H9 (cell line): ENCODE data around the gene TRIM40. TPM values are rescaled to one million over a fixed set of nuclear protein-coding genes. Genes with fewer than 3 reads are reported as not detected.

Experiments
- DNase-seq: peaks from one replicate; pipeline ENCODE4 v3.0.0-alpha.2; 2017
- H2AFZ ChIP-seq: one replicate; pipeline ENCODE4 v1.6.1; 2013; ENCODE audit warnings: mild to moderate bottlenecking, low read length, control low read depth, moderate library complexity
- H2AK5ac ChIP-seq: 2 replicates; pipeline ENCODE4 v1.6.1; 2013; ENCODE audit warnings: low read length, control low read depth, mixed read lengths; ENCODE audit not compliant: insufficient read length
- H2BK120ac ChIP-seq: one replicate; pipeline ENCODE4 v1.6.1; 2013; ENCODE audit warnings: low read depth, mild to moderate bottlenecking, low read length, control low read depth, inconsistent platforms; ENCODE audit not compliant: poor library complexity, severe bottlenecking
- H2BK12ac ChIP-seq: 2 replicates; pipeline ENCODE4 v1.6.1; 2013; ENCODE audit warnings: low read length, control low read depth, mixed read lengths, low read depth; ENCODE audit not compliant: insufficient read length
- H2BK15ac ChIP-seq: 2 replicates; pipeline ENCODE4 v1.6.1; 2013; ENCODE audit warnings: low read depth, low read length, control low read depth
- H2BK20ac ChIP-seq: one replicate; pipeline ENCODE4 v1.6.1; 2013; ENCODE audit warnings: low read depth, mild to moderate bottlenecking, low read length, control low read depth, inconsistent platforms; ENCODE audit not compliant: poor library complexity, severe bottlenecking
- H2BK5ac ChIP-seq: 2 replicates; pipeline ENCODE4 v1.6.1; 2013; ENCODE audit warnings: low read length, control low read depth, mixed read lengths; ENCODE audit not compliant: insufficient read length
- H3K14ac ChIP-seq: 2 replicates; pipeline ENCODE4 v1.6.1; 2013; ENCODE audit warnings: low read length, control low read depth; ENCODE audit not compliant: insufficient read depth
- H3K18ac ChIP-seq: 2 replicates; pipeline ENCODE4 v1.6.1; 2013; ENCODE audit warnings: low read depth, mild to moderate bottlenecking, mixed read lengths, low read length, control low read depth; ENCODE audit not compliant: insufficient read length
- H3K23ac ChIP-seq: 2 replicates; pipeline ENCODE4 v1.6.1; 2013; ENCODE audit warnings: low read length, control low read depth, mixed read lengths, low read depth; ENCODE audit not compliant: insufficient read length
- H3K23me2 ChIP-seq: 2 replicates; pipeline ENCODE4 v1.6.1; 2013; ENCODE audit warnings: low read depth, mild to moderate bottlenecking, mixed read lengths, low read length, control low read depth; ENCODE audit not compliant: insufficient read length, poor library complexity, severe bottlenecking
- H3K27ac ChIP-seq: 2 replicates; pipeline ENCODE4 v1.5.1; 2013; ENCODE audit warnings: low read length, control low read depth, mixed read lengths, low read depth; ENCODE audit not compliant: insufficient read length
- H3K27me3 ChIP-seq: 2 replicates; pipeline ENCODE4 v1.6.1; 2013; ENCODE audit warnings: low read length, control low read depth, inconsistent platforms; ENCODE audit not compliant: insufficient read depth
- H3K4ac ChIP-seq: 2 replicates; pipeline ENCODE4 v1.6.1; 2013; ENCODE audit warnings: low read depth, mild to moderate bottlenecking, control low read depth, inconsistent platforms, low read length, moderate library complexity
- H3K4me1 ChIP-seq: 2 replicates; pipeline ENCODE4 v1.6.1; 2013; ENCODE audit warnings: low read length, control low read depth, inconsistent platforms; ENCODE audit not compliant: insufficient read depth
- H3K4me2 ChIP-seq: 2 replicates; pipeline ENCODE4 v1.6.1; 2013; ENCODE audit warnings: low read length, control low read depth, mixed read lengths; ENCODE audit not compliant: insufficient read length, insufficient read depth
- H3K56ac ChIP-seq: 2 replicates; pipeline ENCODE4 v1.6.1; 2013; ENCODE audit warnings: low read depth, mild to moderate bottlenecking, mixed read lengths, low read length, control low read depth; ENCODE audit not compliant: insufficient read length
- H3K79me1 ChIP-seq: 2 replicates; pipeline ENCODE4 v1.6.1; 2013; ENCODE audit warnings: low read depth, mild to moderate bottlenecking, moderate library complexity, low read length, control low read depth, inconsistent platforms; ENCODE audit not compliant: insufficient read depth, poor library complexity, severe bottlenecking
- H3K79me2 ChIP-seq: 2 replicates; pipeline ENCODE4 v1.6.1; 2013; ENCODE audit warnings: low read length, control low read depth, inconsistent platforms; ENCODE audit not compliant: insufficient read depth
- H3K9ac ChIP-seq: 2 replicates; pipeline ENCODE4 v1.6.1; 2013; ENCODE audit warnings: low read length, control low read depth, mixed read lengths; ENCODE audit not compliant: insufficient read length; ENCODE audit errors: extremely low read depth
- H3K9me3 ChIP-seq: one replicate; pipeline ENCODE4 v1.6.1; 2013; ENCODE audit warnings: low read depth, low read length, inconsistent platforms; ENCODE audit not compliant: control insufficient read depth
- H3T11ph ChIP-seq: one replicate; pipeline ENCODE4 v1.6.1; 2013; ENCODE audit warnings: mild to moderate bottlenecking, low read length, control low read depth, inconsistent platforms
- H4K20me1 ChIP-seq: one replicate; pipeline ENCODE4 v1.6.1; 2013; ENCODE audit not compliant: control insufficient read depth, insufficient read length, insufficient read depth
- H4K5ac ChIP-seq: 2 replicates; pipeline ENCODE4 v1.6.1; 2013; ENCODE audit warnings: low read depth, mild to moderate bottlenecking, mixed read lengths, low read length, control low read depth; ENCODE audit not compliant: insufficient read length
- H4K8ac ChIP-seq: replicated peaks from 2 replicates; pipeline ENCODE4 v1.6.1; 2013; ENCODE audit warnings: low read length, control low read depth, mixed read lengths, low read depth; ENCODE audit not compliant: insufficient read length
- H4K91ac ChIP-seq: 2 replicates; pipeline ENCODE4 v1.6.1; 2013; ENCODE audit warnings: low read depth, mild to moderate bottlenecking, moderate library complexity, mixed read lengths, low read length, control low read depth; ENCODE audit not compliant: insufficient read length
- H3K27ac Mint-ChIP-seq, 3 experiments: 2 replicates in 2 of 3; 3 replicates in 1 of 3; pipeline ENCODE4 v1.8.0; 2020 to 2021; ENCODE audit warnings: mixed read lengths in 3 of 3, mild to moderate bottlenecking in 1 of 3, moderate library complexity in 1 of 3
- H3K27me3 Mint-ChIP-seq: 2 replicates; pipeline ENCODE4 v1.8.0; 2021; ENCODE audit warnings: low read depth, mild to moderate bottlenecking, moderate library complexity, mixed read lengths
- H3K36me3 Mint-ChIP-seq, 3 experiments: 2 replicates in 2 of 3; 3 replicates in 1 of 3; pipeline ENCODE4 v1.8.0; 2020 to 2021; ENCODE audit warnings: low read depth in 3 of 3, mixed read lengths in 3 of 3; ENCODE audit not compliant: insufficient read depth in 1 of 3
- H3K4me1 Mint-ChIP-seq, 2 experiments: 2 replicates each; pipeline ENCODE4 v1.8.0; 2020; ENCODE audit warnings: mixed read lengths in 2 of 2
- H3K4me3 Mint-ChIP-seq, 2 experiments: 2 replicates in 1 of 2; 3 replicates in 1 of 2; pipeline ENCODE4 v1.8.0; 2020 to 2021; ENCODE audit warnings: mild to moderate bottlenecking in 2 of 2, mixed read lengths in 2 of 2, moderate library complexity in 1 of 2
- H3K9me3 Mint-ChIP-seq, 2 experiments: 2 replicates in 1 of 2; 3 replicates in 1 of 2; pipeline ENCODE4 v1.8.0; 2020; ENCODE audit warnings: mild to moderate bottlenecking in 2 of 2, mixed read lengths in 2 of 2, moderate library complexity in 1 of 2
- CTCF ChIP-seq: fragments of 200-600 bp; sonication (generic); conservative IDR thresholded peaks from 3 replicates; pipeline ENCODE4 v1.8.0; 2021; ENCODE audit warnings: antibody characterized with exemption, mild to moderate bottlenecking
- WGBS: extraction: QIAGEN DNeasy Blood & Tissue Kit; methylation state at CpG from one replicate; pipeline ENCODE4 v1.1.7; 2013; ENCODE audit warnings: missing lambda C conversion rate, low lambda C conversion rate, mixed read lengths; ENCODE audit not compliant: insufficient read length; ENCODE audit errors: extremely low coverage; 5-methylcytosine and 5-hydroxymethylcytosine counted together
- total RNA-seq: library from RNA; stranded (reverse); gene quantifications from 2 replicates; pipeline ENCODE4 v1.2.1, GENCODE V29; 2021

Gene TRIM40
- total RNA-seq, 1 experiment from 2014 or later, result not detected

GRCh38 chr6:30188541-30188940, 52.6 kb downstream of the TRIM40 start:
- no peak overlapping the region for H3K56ac ChIP-seq
- H2BK120ac ChIP-seq, result no peak overlapping the region
- no peaks in the 10 kb centered on the region; a peak in 1 of 5 replicates for H3K9me3 Mint-ChIP-seq
- H4K91ac ChIP-seq, result no peak overlapping the region
- WGBS, result no CpG with 5 or more reads among the region's 5 CpGs
- H2BK5ac ChIP-seq, result no peak overlapping the region
- peaks cover 32 to 77% (median 58%) of the 10 kb centered on the region in 3 experiments for H3K36me3 Mint-ChIP-seq
- no peak overlapping the region for H2AFZ ChIP-seq
- no peaks in the 10 kb centered on the region for H3K9me3 ChIP-seq
- no peak overlapping the region for H3K18ac ChIP-seq
- no peak overlapping the region for H3T11ph ChIP-seq
- H3K4me1 Mint-ChIP-seq, result no peaks in the 10 kb centered on the region
- TF ChIP-seq CTCF, result no peak
- no peak for DNase-seq
- H3K4me3 Mint-ChIP-seq, result no peak overlapping the region
- H3K9ac ChIP-seq, result no peak overlapping the region
- no peaks in the 10 kb centered on the region for H3K23me2 ChIP-seq
- H4K5ac ChIP-seq, result no peak overlapping the region
- H3K79me2 ChIP-seq, result no peaks in the 10 kb centered on the region
- H3K27ac Mint-ChIP-seq, result no peak overlapping the region
- no peak overlapping the region for H3K4me2 ChIP-seq
- H4K8ac ChIP-seq, result no peak overlapping the region
- H3K27me3 Mint-ChIP-seq, result no peaks in the 10 kb centered on the region; the same call in 1 of the 2 replicates
- no peaks in the 10 kb centered on the region for H3K4me1 ChIP-seq
- H3K14ac ChIP-seq, result no peak overlapping the region
- H3K4ac ChIP-seq, result no peak overlapping the region
- H4K20me1 ChIP-seq, result peaks cover 3% of the 10 kb centered on the region
- H2BK15ac ChIP-seq, result no peak overlapping the region
- H2BK20ac ChIP-seq, result no peak overlapping the region
- no peaks in the 10 kb centered on the region for H3K27me3 ChIP-seq
- H3K23ac ChIP-seq, result no peak overlapping the region
- H3K79me1 ChIP-seq, result no peaks in the 10 kb centered on the region
- H2AK5ac ChIP-seq, result no peak overlapping the region
- no peak overlapping the region for H3K27ac ChIP-seq
- no peak overlapping the region for H2BK12ac ChIP-seq
